ENCODE data around the gene NCKAP1.

DNA sequence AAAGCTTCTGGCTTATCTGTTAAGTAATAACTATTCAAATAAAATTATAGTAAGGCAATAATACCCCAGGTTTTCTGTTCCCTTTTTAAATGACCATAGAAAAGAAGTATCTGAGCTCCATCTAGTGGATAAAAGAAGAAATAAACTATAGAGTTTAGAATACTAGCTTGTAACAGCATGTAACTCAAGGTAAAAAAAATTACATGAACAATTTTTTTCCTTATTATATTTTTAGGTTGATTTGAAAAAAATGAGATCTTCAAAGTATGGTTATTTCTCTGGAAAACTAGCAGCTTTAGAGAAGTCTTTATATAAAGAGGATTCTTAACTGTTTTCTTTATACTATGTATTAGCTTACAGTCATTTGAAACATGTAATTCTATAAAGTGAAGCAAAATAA lies 58.1 kb downstream of the NCKAP1 start:
- TF ChIP-seq, protein P1, sequence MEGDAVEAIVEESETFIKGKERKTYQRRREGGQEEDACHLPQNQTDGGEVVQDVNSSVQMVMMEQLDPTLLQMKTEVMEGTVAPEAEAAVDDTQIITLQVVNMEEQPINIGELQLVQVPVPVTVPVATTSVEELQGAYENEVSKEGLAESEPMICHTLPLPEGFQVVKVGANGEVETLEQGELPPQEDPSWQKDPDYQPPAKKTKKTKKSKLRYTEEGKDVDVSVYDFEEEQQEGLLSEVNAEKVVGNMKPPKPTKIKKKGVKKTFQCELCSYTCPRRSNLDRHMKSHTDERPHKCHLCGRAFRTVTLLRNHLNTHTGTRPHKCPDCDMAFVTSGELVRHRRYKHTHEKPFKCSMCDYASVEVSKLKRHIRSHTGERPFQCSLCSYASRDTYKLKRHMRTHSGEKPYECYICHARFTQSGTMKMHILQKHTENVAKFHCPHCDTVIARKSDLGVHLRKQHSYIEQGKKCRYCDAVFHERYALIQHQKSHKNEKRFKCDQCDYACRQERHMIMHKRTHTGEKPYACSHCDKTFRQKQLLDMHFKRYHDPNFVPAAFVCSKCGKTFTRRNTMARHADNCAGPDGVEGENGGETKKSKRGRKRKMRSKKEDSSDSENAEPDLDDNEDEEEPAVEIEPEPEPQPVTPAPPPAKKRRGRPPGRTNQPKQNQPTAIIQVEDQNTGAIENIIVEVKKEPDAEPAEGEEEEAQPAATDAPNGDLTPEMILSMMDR (IDR thresholded peaks at IDR 0.05) = peak in 3 of 4 experiments; percentile 47 to 59 (median 47)
- TF ChIP-seq POLR2A (IDR thresholded peaks at IDR 0.05) = no peak
